Measurements from ENCODE around the gene TWF2. TPM values are rescaled to one million over a fixed set of nuclear protein-coding genes. Genes with fewer than 3 reads are reported as not detected.
A peak's percentile ranks its signal among the peaks of the same experiment; 100 is the strongest.

Gene TWF2
- total RNA-seq, 4 donors from 2014 or later = 39.3 to 60.2 (median 52.0) TPM

- no peak for TF ChIP-seq POLR2A (IDR thresholded peaks at IDR 0.05)
- TF ChIP-seq CTCF (IDR thresholded peaks at IDR 0.05) = no peak
- H3K4me3 ChIP-seq (ENCODE audit: low read depth, poor library complexity, severe bottlenecking) = no peak overlapping the region
- 84 to 90% methylated on average over 15 of the region's 15 CpGs for WGBS, 2 donors
- intact Hi-C loops (cut with DNase I; ENCODE audit: low total_unique reads) = loop anchor here (10.0 kb wide), 1 partner anchor 50 kb away; the partner anchor contains the start of gene GLYCTK
- DNase-seq (ENCODE audit: low spot score in 2 of 2) = no peak
Observed at GRCh38 chr3:52234516-52235447, 4.2 kb downstream of the TWF2 start.

GRCh38 chr3:52233968-52234367 is 5.0 kb downstream of the TWF2 start:
- WGBS, 2 donors = 65 to 66% methylated on average over 3 of the region's 3 CpGs
- no peak for DNase-seq (ENCODE audit: low spot score in 2 of 2)
- no peak for TF ChIP-seq CTCF (IDR thresholded peaks at IDR 0.05)
- TF ChIP-seq POLR2A (IDR thresholded peaks at IDR 0.05) = no peak
- intact Hi-C loops (cut with DNase I; ENCODE audit: low total_unique reads) = loop anchor here (10.0 kb wide), 1 partner anchor 51 kb away; the partner anchor contains the start of gene GLYCTK
- H3K4me3 ChIP-seq (ENCODE audit: low read depth, poor library complexity, severe bottlenecking) = no peak overlapping the region

GRCh38 chr3:52233108-52233591 is 5.8 kb downstream of the TWF2 start:
- DNase-seq (ENCODE audit: low spot score in 2 of 2) = no peak
- no peak overlapping the region for H3K4me3 ChIP-seq (ENCODE audit: low read depth, poor library complexity, severe bottlenecking)
- TF ChIP-seq CTCF (IDR thresholded peaks at IDR 0.05) (no peak), POLR2A (IDR thresholded peaks at IDR 0.05) (no peak)
- 91 to 94% methylated on average over 3 to 5 of the region's 5 CpGs for WGBS, 2 donors
- intact Hi-C loops (cut with DNase I; ENCODE audit: low total_unique reads) = loop anchor here (10.0 kb wide), 1 partner anchor 52 kb away; the partner anchor contains the start of gene GLYCTK

- no peak for TF ChIP-seq CTCF (IDR thresholded peaks at IDR 0.05)
- DNase-seq (ENCODE audit: low spot score in 2 of 2) = no peak
- 82% methylated on average over 28 of the region's 28 CpGs for WGBS, 2 donors
- intact Hi-C loops (cut with DNase I; ENCODE audit: low total_unique reads) = loop anchor here (10.0 kb wide), 1 partner anchor 52 kb away; the partner anchor contains the start of gene GLYCTK
- H3K4me3 ChIP-seq (ENCODE audit: low read depth, poor library complexity, severe bottlenecking) = no peak overlapping the region
Observed at GRCh38 chr3:52232279-52233107, 6.5 kb downstream of the TWF2 start.

GRCh38 chr3:52231502-52232278 is 7.3 kb downstream of the TWF2 start:
- H3K4me3 ChIP-seq (ENCODE audit: low read depth, poor library complexity, severe bottlenecking) = no peak overlapping the region
- WGBS, 2 donors = 61 to 66% methylated on average over 21 to 28 of the region's 34 CpGs
- intact Hi-C loops (cut with DNase I; ENCODE audit: low total_unique reads) = loop anchor here (10.0 kb wide), 1 partner anchor 53 kb away; the partner anchor contains the start of gene GLYCTK
- DNase-seq (ENCODE audit: low spot score in 2 of 2) = peak in 1 of 2 donors; percentile 92
- no peak for TF ChIP-seq POLR2A (IDR thresholded peaks at IDR 0.05)
- no peak for TF ChIP-seq CTCF (IDR thresholded peaks at IDR 0.05)

Data from lower leg skin (tissue), 4 donors.